GM18868 (cell line): ENCODE results near the gene POU6F2.
"Not testable (repeated sequence)": the region's sequence is repeated elsewhere in the genome, so short reads cannot be mapped to it uniquely, and the experiment has no call there.

ENCODE experiments used
- ATAC-seq: cut with Tn5 transposase; IDR thresholded peaks from one replicate; pipeline ENCODE4 v1.9.1; 2021; ENCODE audit warnings: mild to moderate bottlenecking, moderate library complexity; ENCODE audit not compliant: unreplicated experiment

The POU6F2 gene

GRCh38 chr7:39338716-39339115, 361.0 kb downstream of the POU6F2 start:
- ATAC-seq, result no peak

GRCh38 chr7:39339591-39339990, 361.9 kb downstream of the POU6F2 start:
- no peak for ATAC-seq

DNA sequence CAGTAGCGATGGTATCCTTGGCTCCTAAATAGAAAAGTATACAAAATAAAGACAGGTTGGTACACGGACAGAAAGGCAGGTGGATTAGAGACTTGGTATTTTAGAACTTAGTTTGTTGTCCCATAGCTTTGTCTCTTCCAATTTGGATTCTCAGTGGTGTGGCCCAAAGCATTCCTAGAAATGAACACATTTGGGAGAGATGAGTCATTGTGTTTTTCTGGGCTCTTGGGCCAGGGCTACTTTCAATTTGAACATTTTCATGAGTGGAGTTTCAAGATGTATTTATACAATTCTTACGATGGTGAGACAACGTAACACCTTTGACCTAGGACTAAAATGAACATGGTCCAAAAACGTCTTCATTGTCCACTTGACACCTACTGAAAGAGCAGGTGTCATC, 363.4 kb downstream of the POU6F2 start:
- no peak for ATAC-seq

GRCh38 chr7:39342763-39343162, 365.1 kb downstream of the POU6F2 start:
- no peak for ATAC-seq

DNA sequence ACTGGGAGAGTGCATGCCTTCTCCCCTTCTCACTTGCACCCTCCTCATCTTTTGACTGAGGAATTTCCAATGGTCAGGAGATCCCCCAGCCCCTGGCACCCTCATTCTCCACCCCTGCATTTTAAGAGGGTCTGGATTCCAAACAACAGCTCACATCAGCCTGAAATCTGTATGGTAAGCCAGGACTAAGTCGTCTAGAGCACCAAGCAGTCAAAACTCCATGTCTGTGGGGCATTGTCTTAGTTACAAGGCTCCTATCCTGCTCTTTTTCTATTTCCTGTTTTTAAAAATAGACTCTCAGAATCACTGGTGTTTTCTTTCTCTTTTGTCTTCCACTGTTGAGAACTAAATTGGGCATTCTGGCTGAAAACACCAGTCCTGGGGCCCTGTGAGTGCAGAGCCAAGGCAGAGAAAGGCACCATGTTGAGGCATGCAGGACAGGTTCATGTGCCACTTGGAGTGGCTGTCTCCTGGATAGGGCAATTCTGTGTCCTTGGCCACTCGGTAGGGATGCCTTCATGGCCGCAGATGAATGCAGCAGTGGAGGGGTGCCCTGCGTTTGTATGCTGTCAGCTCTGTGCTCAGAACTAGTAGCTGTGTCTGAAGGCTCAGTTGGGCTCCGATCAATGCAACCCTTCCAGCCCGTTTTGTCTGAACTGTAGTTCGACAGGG, 371.9 kb downstream of the POU6F2 start:
- ATAC-seq, result no peak

DNA sequence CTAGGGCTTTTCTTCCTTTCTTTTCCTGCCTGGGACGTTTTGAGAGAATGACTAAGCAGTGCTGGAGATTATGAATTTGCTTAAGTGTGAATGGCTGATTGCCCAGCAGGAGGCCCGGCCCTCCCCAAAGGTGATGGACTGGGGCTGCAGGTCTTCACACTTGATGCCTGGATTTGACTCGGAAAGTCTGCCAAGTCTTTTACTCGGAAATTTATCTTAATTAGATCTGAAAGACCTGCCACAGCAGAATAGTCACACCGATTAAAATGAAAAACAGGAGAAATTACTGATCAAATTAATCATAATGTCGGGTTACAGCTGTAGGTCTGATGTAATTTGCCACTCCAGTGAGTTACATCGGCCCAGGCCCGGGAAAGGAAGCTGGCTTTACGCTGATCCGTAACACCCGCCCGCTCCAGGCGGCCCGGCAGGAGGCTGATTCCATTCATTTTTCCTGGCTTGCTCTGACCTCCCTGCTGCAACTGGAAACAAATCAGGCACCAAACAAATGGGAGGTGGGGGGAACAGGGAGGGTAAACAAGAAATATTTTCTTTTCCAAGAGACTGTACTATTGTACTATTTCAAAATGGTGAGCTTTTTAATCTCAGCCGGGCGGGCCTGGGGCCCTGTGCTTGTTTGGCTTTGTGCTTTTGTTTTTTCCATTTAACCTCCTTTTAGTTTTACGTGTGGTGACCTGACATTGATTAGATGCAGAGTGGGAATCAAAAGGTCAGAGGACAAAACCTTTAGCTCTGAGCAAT, 376.1 kb downstream of the POU6F2 start:
- no peak for ATAC-seq

DNA sequence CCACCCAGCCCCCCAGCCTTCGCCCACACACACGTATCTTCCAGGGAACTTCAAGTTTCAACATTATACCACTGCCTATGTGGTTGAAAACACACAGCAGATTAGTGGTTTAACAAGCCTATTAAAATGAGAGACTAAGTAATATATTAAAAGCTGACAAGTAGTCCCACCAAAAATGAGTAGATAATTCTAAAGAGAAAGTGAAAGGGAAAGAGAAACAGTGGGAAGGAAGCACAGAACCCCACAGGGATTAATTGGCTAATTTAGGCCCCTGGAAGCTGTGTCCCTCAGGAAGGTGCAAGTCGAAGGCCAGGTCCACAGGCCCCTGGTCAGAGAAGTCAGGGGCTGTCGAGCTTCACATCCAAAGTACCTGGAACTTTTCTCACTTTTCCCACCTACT, 378.0 kb downstream of the POU6F2 start:
- no peak for ATAC-seq

- no peak for ATAC-seq
Measured at GRCh38 chr7:39356172-39356925, 378.6 kb downstream of the POU6F2 start.

GRCh38 chr7:39357648-39358047, 379.9 kb downstream of the POU6F2 start:
- no peak for ATAC-seq

DNA sequence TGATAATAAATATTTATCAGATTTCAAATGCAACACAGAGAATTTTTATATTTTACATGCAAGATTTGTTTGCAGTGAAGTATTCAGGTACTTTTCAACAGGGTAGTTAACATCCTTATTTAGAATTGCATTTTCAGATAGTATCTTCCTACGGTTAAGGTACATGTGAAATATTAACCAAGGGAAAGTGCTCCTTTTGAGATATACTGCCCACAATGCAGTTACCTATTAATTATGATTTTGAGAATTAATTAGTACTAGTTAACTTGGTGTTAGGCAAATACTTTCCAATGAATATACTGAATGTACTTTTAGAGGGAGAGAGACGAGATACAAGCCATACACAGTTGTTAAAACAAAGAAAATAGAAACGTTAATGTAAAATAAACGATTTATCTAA, 382.3 kb downstream of the POU6F2 start:
- ATAC-seq, result no peak

GRCh38 chr7:39360766-39361165, 383.1 kb downstream of the POU6F2 start:
- no peak for ATAC-seq

DNA sequence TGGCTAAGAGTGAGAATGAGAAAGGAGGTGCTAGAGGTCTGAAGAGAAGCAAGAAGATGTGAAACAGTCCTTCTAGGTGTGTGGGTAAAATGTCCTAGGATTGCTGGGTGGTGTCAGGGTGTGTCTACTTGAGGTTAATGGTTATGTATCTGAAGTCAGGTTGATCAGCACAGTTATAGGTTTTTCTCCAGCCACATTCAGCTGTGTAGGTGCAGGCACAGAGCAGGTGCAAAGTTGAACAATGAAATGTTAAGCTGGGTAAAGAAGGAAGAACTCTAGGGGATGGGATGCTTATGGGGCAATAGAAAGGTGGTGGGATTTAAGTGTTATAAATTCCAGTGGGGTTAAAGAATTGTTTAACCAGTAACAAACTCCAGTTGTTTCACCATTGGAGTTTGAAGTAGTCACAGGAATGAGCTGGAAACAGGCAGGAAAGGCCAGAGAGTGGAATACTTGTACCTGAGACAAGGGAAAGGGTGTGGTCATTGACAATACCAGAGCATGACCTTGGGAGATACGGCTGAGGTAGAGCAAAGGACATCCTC, 388.1 kb downstream of the POU6F2 start:
- ATAC-seq, result no peak

GRCh38 chr7:39367451-39367850, 389.7 kb downstream of the POU6F2 start:
- ATAC-seq, result no peak

GRCh38 chr7:39367943-39368342, 390.2 kb downstream of the POU6F2 start:
- ATAC-seq, result no peak

GRCh38 chr7:39372383-39372782, 394.7 kb downstream of the POU6F2 start:
- ATAC-seq, result no peak

- ATAC-seq, result no peak
Measured at GRCh38 chr7:39374436-39375040, 396.8 kb downstream of the POU6F2 start.

DNA sequence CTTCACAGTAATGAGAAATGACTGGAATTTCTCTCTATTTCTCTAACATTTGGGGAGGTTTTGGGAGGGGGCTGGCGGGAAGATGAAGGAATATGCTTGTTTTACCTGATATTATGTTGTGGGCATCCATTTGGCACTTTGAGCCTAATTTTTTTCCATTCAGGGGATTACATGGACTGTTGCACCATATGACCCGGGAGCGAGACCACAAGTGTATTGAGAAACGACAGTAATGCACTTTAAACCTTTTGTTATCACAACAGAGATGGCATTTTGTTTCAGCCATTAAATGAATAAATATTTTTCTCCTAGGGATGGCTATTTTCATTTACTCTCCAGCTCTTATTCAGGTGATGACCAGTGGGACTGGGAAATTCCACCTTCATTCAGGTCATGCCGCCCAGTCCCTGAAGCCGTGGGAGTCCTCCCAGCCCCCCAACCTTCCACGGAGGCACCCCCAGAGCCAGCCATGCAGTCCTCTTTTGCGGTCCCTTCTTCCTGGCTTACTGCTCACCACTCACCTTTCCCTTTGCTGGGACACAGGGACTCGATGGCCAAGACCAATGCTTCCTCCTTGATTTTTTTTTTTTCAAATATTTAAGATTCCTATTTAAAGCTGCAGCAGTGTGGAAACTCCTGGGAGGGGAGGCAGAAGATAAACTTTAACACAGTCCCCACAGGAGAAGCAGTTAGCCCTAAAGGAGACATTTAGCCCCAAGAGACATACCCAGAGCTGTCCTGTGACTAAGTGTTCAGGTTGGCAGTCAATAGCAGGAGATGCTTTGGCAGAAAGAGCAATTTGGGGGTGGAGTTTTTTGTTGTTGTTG, 397.6 kb downstream of the POU6F2 start:
- no peak for ATAC-seq

DNA sequence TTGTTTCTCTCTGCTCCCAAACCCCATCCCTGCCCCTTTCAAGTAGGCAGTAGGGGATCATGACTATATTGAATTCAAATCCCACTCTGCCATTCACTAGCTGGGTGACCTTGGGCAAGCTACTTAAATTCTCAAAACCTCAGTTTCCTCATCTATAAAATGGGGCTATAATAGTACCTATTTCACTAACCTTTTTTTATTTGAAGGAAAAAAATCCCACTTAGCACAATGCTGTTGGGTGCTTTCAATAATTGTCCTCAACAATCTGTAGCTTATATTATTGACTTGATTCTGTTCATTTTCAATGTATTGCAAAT, 398.1 kb downstream of the POU6F2 start:
- ATAC-seq, result no peak

DNA sequence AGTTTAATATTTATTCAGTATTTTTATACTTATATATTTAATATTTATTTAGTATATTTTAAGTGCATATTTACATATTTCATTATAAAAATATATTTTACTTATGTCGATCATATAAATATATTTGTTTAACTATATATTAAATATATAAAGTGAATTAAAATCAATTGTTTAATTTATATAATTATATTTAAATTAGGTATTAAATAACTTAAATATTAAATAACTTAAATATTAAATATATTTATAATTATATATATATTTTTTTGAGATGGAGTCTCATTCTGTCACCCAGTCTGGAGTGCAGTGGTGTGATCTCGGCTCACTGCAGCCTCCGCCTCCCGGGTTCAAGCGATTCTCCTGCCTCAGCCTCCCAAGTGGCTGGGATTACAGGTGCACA, 399.2 kb downstream of the POU6F2 start:
- not testable (repeated sequence) for ATAC-seq

DNA sequence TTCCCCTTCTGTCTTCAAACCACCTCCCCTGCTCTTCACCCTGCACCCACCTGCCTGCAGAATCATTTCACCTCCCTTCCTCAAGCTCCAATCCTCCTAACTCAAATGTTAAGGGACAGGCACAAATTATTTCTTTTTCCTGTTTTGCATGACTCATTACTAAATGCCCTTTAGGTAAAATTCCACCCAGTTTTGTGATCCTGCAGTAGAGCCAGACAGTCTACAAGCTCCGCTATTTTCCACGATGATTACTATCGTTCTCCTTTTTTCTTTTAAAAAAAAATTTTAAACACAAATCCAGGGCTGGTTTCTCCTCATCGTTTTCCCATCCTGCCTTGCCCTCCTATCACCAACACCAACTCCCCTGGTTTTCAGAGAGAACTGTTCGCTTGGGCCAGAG, 401.7 kb downstream of the POU6F2 start:
- ATAC-seq, result no peak
